Activated CD4-positive, alpha-beta T cell treated with anti-CD3 and anti-CD28 coated beads, Interleukin-2, amount 50 U/mL, for 48 hours (primary cell): ENCODE data around the gene ZNF646.

Experiments
- DNase-seq, 2 experiments: peaks; one replicate each; pipeline ENCODE4 v3.0.0-alpha.2; 2020

Gene ZNF646

GRCh38 chr16:31063843-31064611 is 10.2 kb upstream of the ZNF646 start:
- DNase-seq: no peak

- DNase-seq: no peak
Measured at GRCh38 chr16:31064882-31065461, 9.2 kb upstream of the ZNF646 start.

GRCh38 chr16:31067342-31067741 is 6.9 kb upstream of the ZNF646 start:
- no peak for DNase-seq

GRCh38 chr16:31071861-31072260 is 2.4 kb upstream of the ZNF646 start:
- no peak for DNase-seq

- DNase-seq: peak in 1 of 2 experiments; percentile 55
Measured at GRCh38 chr16:31072540-31073141, 1.6 kb upstream of the ZNF646 start.

- DNase-seq: peak; percentile 93
Measured at GRCh38 chr16:31073142-31073969, 866 bp upstream of the ZNF646 start.

- DNase-seq: no peak
Measured at GRCh38 chr16:31074814-31075183, 577 bp downstream of the ZNF646 start.

GRCh38 chr16:31076319-31076718 is 2.1 kb downstream of the ZNF646 start:
- no peak for DNase-seq

- no peak for DNase-seq
Measured at GRCh38 chr16:31077024-31077423, 2.8 kb downstream of the ZNF646 start.

GRCh38 chr16:31077592-31078396 is 3.6 kb downstream of the ZNF646 start:
- no peak for DNase-seq

GRCh38 chr16:31078597-31079341 is 4.5 kb downstream of the ZNF646 start:
- no peak for DNase-seq

GRCh38 chr16:31079342-31079944 is 5.2 kb downstream of the ZNF646 start:
- no peak for DNase-seq

GRCh38 chr16:31080035-31080629 is 5.9 kb downstream of the ZNF646 start:
- DNase-seq: no peak

GRCh38 chr16:31080756-31081419 is 6.7 kb downstream of the ZNF646 start:
- DNase-seq: no peak

- no peak for DNase-seq
Measured at GRCh38 chr16:31081428-31082351, 7.5 kb downstream of the ZNF646 start.

GRCh38 chr16:31082368-31083045 is 8.3 kb downstream of the ZNF646 start:
- no peak for DNase-seq

GRCh38 chr16:31083081-31083480 is 8.9 kb downstream of the ZNF646 start:
- DNase-seq: no peak

GRCh38 chr16:31083556-31083955 is 9.3 kb downstream of the ZNF646 start:
- DNase-seq: no peak

- DNase-seq: no peak
Measured at GRCh38 chr16:31083981-31084380, 9.8 kb downstream of the ZNF646 start.
